Motor neuron (in vitro differentiated cells): Measurements from ENCODE around the gene SHISA9. TPM values are rescaled to one million over a fixed set of nuclear protein-coding genes. Genes with fewer than 3 reads are reported as not detected.

Experiments used
- ATAC-seq, 8 experiments: fragments of 200-7000 bp; cut with Tn5 transposase; replicated peaks in 6 of 8; 2 replicates each; pipeline ENCODE4 v1.8.0; 2021; ENCODE audit warnings: mild to moderate bottlenecking in 8 of 8, moderate library complexity in 8 of 8
- H3K27ac ChIP-seq, 2 donors: fragments of 250-450 bp; sonication (Bioruptor Pico); 2 replicates each; pipeline ENCODE4 v1.9.0; 2021; ENCODE audit warnings: antibody characterized with exemption in 2 of 2, mild to moderate bottlenecking in 2 of 2, moderate library complexity in 1 of 2
- H3K4me1 ChIP-seq, 2 donors: fragments of 250-450 bp; sonication (Bioruptor Pico); replicated peaks in 1 of 2; 2 replicates each; pipeline ENCODE4 v1.6.1; 2021; ENCODE audit warnings: antibody characterized with exemption in 2 of 2, mild to moderate bottlenecking in 2 of 2, moderate library complexity in 1 of 2
- H3K4me3 ChIP-seq, 5 donors: fragments of 250-450 bp; sonication (Bioruptor Pico); 2 replicates each; pipeline ENCODE4 v1.9.0; 2021; ENCODE audit warnings: antibody characterized with exemption in 5 of 5, mild to moderate bottlenecking in 5 of 5, moderate library complexity in 4 of 5
- WGBS, 10 experiments: fragments of 450-650 bp; shearing (Covaris generic); methylation state at CpG; one replicate each; pipeline ENCODE4 v1.0.0; 2022; 5-methylcytosine and 5-hydroxymethylcytosine counted together
- in situ Hi-C, 9 experiments: fragments of 400-800 bp; cut with MboI; loops; one replicate each; pipeline ENCODE4 v1.15.0; 2021; ENCODE audit warnings: low sequenced_read_pairs in 9 of 9, low pct_unique_long_range_greater_than_20kb in 2 of 9; ENCODE audit not compliant: unreplicated experiment in 9 of 9
- total RNA-seq, 8 experiments: library from RNA; unstranded; fragments of 300-600 nt; gene quantifications; 2 replicates each; pipeline versions ENCODE4 v1.2.3 to v1.2.4, GENCODE V29; 2022

SHISA9 gene
- total RNA-seq, 8 experiments from 2014 or later, result 0.20 to 18.3 (median 0.88) TPM

- ATAC-seq, result no peak
- H3K4me1 ChIP-seq, result peaks cover 2 to 6% of the 10 kb centered on the region in 2 donors
- 0 to 93% (median 53%) methylated on average over 1 to 5 of the region's 6 CpGs; no CpG with 5 or more reads in 2 of the 10 experiments for WGBS, 10 experiments
- H3K4me3 ChIP-seq, result no peak overlapping the region
- in situ Hi-C loops, result loop anchor here in 1 of 9 experiments (25.0 kb wide), 1 partner anchor 108 kb away; no protein-coding TSS in a partner anchor
- H3K27ac ChIP-seq, result no peak overlapping the region
Measured at GRCh38 chr16:13120091-13120490, 218.7 kb downstream of the SHISA9 start.

GRCh38 chr16:13120557-13120956, 219.2 kb downstream of the SHISA9 start:
- in situ Hi-C loops, result loop anchor here in 1 of 9 experiments (25.0 kb wide), 1 partner anchor 108 kb away; no protein-coding TSS in a partner anchor
- Histone ChIP-seq H3K4me3 (no peak overlapping the region), H3K4me1 (peaks cover 2 to 6% of the 10 kb centered on the region in 2 donors), H3K27ac (no peak overlapping the region)
- WGBS, 10 experiments, result 0 to 95% (median 24%) methylated on average over 1 to 4 of the region's 4 CpGs; no CpG with 5 or more reads in 3 of the 10 experiments
- peak in 1 of 8 experiments; percentile 26 for ATAC-seq

DNA sequence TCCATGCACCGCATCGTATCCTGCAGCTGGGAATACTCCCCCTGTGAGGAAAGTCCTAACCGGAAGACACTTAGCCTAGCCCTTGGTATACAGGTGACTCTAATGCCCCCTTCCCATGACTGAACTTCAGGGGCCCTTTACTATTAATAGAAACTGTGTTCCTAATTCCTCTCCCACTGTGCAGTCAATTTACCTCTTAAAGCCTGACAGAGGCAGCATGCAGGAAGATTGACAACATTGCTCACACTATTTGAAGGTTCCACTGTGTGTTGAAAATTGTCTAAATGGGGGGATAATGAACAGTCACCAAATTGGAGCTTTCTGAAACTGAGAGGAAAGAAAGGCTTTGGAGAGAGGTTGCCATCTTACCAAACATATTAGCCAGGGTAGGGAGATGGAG, 222.6 kb downstream of the SHISA9 start:
- Histone ChIP-seq H3K4me3 (no peak overlapping the region), H3K27ac (no peak overlapping the region), H3K4me1 (peaks cover 2 to 6% of the 10 kb centered on the region in 2 donors)
- in situ Hi-C loops, result loop anchor here in 1 of 9 experiments (25.0 kb wide), 1 partner anchor 112 kb away; no protein-coding TSS in a partner anchor
- 0 to 100% (median 95%) methylated on average over 1 to 3 of the region's 3 CpGs; no CpG with 5 or more reads in 5 of the 10 experiments for WGBS, 10 experiments
- ATAC-seq, result no peak

- 17 to 100% (median 56%) methylated on average over 1 to 2 of the region's 2 CpGs; no CpG with 5 or more reads in 2 of the 10 experiments for WGBS, 10 experiments
- Histone ChIP-seq H3K4me1 (peaks cover 0 to 5% of the 10 kb centered on the region in 2 donors), H3K27ac (no peak overlapping the region), H3K4me3 (no peak overlapping the region)
- in situ Hi-C loops, result no loop called here
- ATAC-seq, result no peak
Measured at GRCh38 chr16:13127144-13127543, 225.7 kb downstream of the SHISA9 start.

GRCh38 chr16:13130586-13130985, 229.2 kb downstream of the SHISA9 start:
- H3K4me1 ChIP-seq, result peaks cover 0 to 5% of the 10 kb centered on the region in 2 donors
- no peak overlapping the region for H3K27ac ChIP-seq
- in situ Hi-C loops, result no loop called here
- peak in 4 of 8 experiments; percentile 34 to 71 (median 61) for ATAC-seq
- H3K4me3 ChIP-seq, result no peak overlapping the region
- WGBS, 10 experiments, result 0 to 100% (median 75%) methylated on average over 1 of the region's 1 CpG; no CpG with 5 or more reads in 3 of the 10 experiments

DNA sequence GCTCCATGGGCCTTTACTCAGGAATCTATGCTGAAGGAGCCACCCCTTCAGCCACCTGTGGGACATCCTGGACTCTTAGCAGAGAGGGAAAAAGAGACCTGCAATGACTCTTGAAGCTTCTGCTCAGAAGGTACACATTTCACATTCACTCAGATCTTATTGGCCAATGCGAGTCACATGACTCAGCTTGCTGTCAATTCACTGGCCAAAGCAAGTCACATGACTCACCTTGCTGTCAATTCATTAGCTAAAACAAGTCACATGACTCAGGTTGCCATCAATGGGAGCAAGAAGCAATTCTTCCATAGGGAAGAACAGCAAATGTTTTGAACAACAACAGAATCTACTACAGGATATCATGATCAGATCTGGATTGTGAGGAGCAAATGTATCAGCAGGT, 233.4 kb downstream of the SHISA9 start:
- Histone ChIP-seq H3K4me1 (peaks cover 0 to 5% of the 10 kb centered on the region in 2 donors), H3K4me3 (no peak overlapping the region), H3K27ac (no peak overlapping the region)
- WGBS, 10 experiments, result 17 to 100% (median 83%) methylated on average over 1 of the region's 1 CpG; no CpG with 5 or more reads in 5 of the 10 experiments
- ATAC-seq, result no peak
- in situ Hi-C loops, result no loop called here

DNA sequence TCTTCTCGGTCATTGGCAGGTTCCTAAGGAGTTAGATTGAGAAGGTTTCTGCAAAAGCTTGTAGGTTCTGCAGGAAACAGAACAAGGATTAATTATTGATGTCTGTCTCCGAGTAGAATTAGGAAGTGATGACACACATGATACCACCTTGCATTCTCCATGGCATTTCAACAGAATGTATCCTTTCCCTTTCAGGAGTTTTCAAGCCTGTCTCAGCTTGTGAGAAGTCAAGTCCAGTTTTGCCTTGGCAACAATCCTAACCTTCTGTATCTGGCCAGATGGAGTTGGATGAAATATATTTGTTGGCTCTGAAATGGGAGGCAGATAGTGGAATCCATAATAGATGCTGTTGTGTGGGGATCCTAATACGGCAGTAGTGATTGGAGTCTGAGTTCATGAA, 235.5 kb downstream of the SHISA9 start:
- peaks cover 0 to 2% of the 10 kb centered on the region in 2 donors for H3K4me1 ChIP-seq
- in situ Hi-C loops, result no loop called here
- H3K27ac ChIP-seq, result no peak overlapping the region
- ATAC-seq, result no peak
- 0 to 94% (median 58%) methylated on average over 2 to 3 of the region's 3 CpGs; no CpG with 5 or more reads in 1 of the 10 experiments for WGBS, 10 experiments
- no peak overlapping the region for H3K4me3 ChIP-seq

DNA sequence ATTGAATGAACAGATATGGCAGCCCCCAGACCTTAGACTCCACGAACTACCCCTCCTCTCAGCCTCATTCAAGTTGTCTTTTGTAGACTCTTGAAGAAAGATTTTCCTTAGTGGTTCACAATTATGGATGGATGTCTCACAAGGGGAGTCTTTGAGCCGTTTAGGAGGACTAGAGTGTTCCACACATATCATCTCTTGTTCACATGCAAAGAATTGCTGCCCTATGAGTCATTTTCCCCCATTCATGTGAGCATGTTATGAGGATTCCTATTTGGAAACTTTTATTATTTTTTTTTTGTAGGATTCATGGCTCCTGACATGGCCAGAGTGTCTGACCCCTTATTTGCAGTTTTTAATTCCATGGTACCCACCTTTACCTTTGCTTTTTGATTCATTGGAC, 237.1 kb downstream of the SHISA9 start:
- WGBS, 10 experiments, result 0 to 60% (median 15%) methylated on average over 1 to 2 of the region's 2 CpGs
- no peak overlapping the region for H3K4me3 ChIP-seq
- in situ Hi-C loops, result no loop called here
- no peaks in the 10 kb centered on the region for H3K4me1 ChIP-seq
- ATAC-seq, result no peak
- H3K27ac ChIP-seq, result no peak overlapping the region

DNA sequence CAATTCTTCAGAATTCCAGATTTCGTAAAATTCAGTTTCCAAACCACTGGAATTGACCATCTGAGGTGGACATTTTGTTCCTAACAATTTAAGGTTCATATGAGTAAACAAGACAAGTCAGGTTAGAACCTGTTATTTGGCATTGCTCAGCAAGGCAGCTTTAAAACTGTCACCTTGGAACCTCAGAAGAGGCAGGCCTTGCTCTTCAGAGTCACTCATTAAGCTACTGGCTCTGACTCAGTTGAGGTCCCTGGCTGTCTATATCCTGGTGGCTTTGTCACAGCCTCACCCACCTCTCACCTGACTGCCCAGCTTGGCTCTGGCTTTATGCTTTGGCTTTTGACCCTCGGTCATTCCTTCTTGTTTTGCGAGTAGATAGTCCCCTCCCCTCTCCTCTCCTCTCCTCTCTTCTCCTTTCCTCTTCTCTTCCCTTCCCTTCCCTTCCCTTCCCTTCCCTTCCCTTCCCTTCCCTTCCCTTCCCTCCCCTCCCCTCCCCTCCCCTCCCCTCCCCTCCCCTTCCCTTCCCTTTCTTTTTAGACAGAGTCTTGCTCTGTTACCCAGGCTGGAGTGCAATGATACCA, 238.4 kb downstream of the SHISA9 start:
- Histone ChIP-seq H3K4me1 (no peaks in the 10 kb centered on the region), H3K27ac (no peak overlapping the region), H3K4me3 (no peak overlapping the region)
- in situ Hi-C loops, result no loop called here
- ATAC-seq, result no peak
- WGBS, 10 experiments, result 0 to 67% (median 11%) methylated on average over 1 to 3 of the region's 3 CpGs; no CpG with 5 or more reads in 3 of the 10 experiments

DNA sequence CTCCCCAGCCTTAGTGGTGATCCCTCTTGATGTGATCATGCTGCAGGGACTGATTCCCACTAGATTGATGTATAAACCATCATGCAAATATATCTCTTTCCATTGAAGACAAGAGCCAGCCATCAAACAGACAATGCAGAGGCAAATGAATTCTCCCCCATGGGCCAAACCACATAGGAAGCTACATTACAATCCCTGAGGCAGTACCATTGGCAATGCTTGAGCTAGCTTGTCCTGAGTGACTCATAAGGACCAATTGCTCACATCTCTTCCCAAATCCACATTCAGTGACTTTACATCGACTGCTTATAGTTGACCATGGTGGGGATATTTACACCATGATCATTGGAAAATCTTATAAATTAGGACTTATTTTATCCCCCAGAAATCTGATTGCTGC, 242.2 kb downstream of the SHISA9 start:
- Histone ChIP-seq H3K4me3 (no peak overlapping the region), H3K27ac (no peak overlapping the region), H3K4me1 (no peaks in the 10 kb centered on the region)
- no peak for ATAC-seq
- 13 to 100% (median 50%) methylated on average over 1 of the region's 1 CpG; no CpG with 5 or more reads in 5 of the 10 experiments for WGBS, 10 experiments
- in situ Hi-C loops, result no loop called here

- no peak for ATAC-seq
- H3K4me1 ChIP-seq, result no peaks in the 10 kb centered on the region
- no peak overlapping the region for H3K4me3 ChIP-seq
- in situ Hi-C loops, result no loop called here
- WGBS, 10 experiments, result 0 to 93% (median 83%) methylated on average over 1 to 2 of the region's 2 CpGs; no CpG with 5 or more reads in 1 of the 10 experiments
- no peak overlapping the region for H3K27ac ChIP-seq
Measured at GRCh38 chr16:13146829-13147228, 245.4 kb downstream of the SHISA9 start.

DNA sequence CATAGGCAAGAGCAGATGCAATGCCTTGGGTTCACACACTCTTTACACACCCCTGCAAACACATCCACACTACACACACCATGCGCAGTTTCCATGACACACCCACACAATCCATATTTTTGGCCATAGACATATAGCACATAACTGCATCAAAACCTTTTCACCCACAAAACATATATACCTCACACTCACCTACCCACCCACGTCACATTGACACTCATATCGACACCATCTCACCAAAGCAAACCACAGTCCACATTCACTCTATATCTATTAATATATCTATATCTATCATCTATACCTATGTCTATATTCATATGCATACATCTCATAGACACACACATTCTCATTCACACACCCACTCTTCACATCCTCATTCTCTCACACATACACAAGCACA, 246.9 kb downstream of the SHISA9 start:
- 0 to 100% (median 79%) methylated on average over 1 to 3 of the region's 3 CpGs; no CpG with 5 or more reads in 3 of the 10 experiments for WGBS, 10 experiments
- no peak overlapping the region for H3K27ac ChIP-seq
- ATAC-seq, result no peak
- in situ Hi-C loops, result no loop called here
- H3K4me1 ChIP-seq, result no peaks in the 10 kb centered on the region
- no peak overlapping the region for H3K4me3 ChIP-seq

DNA sequence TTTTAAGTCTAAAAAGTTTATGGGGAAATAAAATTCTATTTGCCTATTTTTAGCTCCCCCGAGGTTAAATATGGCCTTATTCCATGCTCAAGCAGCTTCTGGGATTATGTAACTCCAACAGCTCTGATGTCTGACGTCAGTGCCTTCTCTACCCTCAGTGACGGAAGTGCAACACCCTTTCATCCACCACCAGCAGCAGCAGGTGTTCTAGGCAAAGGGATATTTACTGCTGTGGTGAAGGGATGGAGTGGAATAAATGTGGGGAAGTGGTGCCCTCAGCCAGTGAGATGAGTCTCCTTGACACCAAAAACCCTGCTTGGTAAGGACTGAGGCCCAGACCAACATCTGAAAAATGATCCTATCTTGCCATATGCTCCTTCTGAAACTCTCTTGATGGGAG, 247.4 kb downstream of the SHISA9 start:
- no peak overlapping the region for H3K27ac ChIP-seq
- H3K4me3 ChIP-seq, result no peak overlapping the region
- in situ Hi-C loops, result no loop called here
- peak in 1 of 8 experiments; percentile 20 for ATAC-seq
- H3K4me1 ChIP-seq, result no peaks in the 10 kb centered on the region
- 0 to 83% (median 70%) methylated on average over 1 to 3 of the region's 3 CpGs; no CpG with 5 or more reads in 5 of the 10 experiments for WGBS, 10 experiments
